Adrenal gland (tissue), 5 donors: ENCODE data around the gene FEV.

ENCODE experiments used
- CTCF ChIP-seq, 6 experiments: fragments of 450-650 bp in 4 of 6; fragments of 200-600 bp in 2 of 6; sonication (generic) in 1 of 6; IDR thresholded peaks; 1 replicate in 5 of 6; 2 replicates in 1 of 6; pipeline versions ENCODE4 v1.5.1 to v1.8.0; 2016 to 2021; ENCODE audit warnings: antibody characterized with exemption in 6 of 6, mild to moderate bottlenecking in 2 of 6, moderate library complexity in 1 of 6
- POLR2A ChIP-seq, 2 donors: fragments of 450-650 bp; IDR thresholded peaks; one replicate each; pipeline ENCODE4 v1.6.1; 2017; ENCODE audit warnings: antibody characterized with exemption in 2 of 2, mild to moderate bottlenecking in 2 of 2, moderate library complexity in 1 of 2
- donor health status: DM: no; HTN: no; CAD: no.

DNA sequence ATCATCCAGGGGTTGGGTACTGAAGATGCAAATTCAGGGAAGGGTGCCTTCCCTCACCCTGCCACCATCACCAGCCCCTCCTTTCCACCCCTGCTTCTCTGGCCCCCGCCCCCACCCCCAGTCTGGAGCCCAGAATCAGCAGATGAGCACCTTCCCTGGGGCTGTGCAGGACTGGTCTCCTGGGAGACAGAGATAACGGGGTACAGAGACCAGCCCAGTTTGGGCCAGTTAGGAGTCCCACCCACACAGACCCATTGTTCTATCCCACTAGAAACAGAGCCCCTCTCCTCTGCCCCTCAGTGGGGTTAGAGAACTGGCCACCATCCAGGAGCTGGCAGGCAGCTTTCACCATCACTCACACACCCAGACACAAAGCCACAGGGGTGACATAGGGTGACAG, 12.7 kb upstream of the FEV start:
- no peak for TF ChIP-seq CTCF (IDR thresholded peaks at IDR 0.05)
- TF ChIP-seq POLR2A (IDR thresholded peaks at IDR 0.05) = no peak
